GM12874 (cell line): ENCODE data around the gene PKP2.

Experiments
- CTCF ChIP-seq: IDR thresholded peaks from 2 replicates; pipeline ENCODE4 v1.5.1; 2011; ENCODE audit warnings: low read depth, mild to moderate bottlenecking, control low read depth, low read length, moderate library complexity; ENCODE audit not compliant: insufficient read depth

Gene PKP2

GRCh38 chr12:32821710-32822109 is 74.9 kb downstream of the PKP2 start:
- no peak for TF ChIP-seq CTCF

- TF ChIP-seq CTCF: no peak
Measured at GRCh38 chr12:32821293-32821692, 75.3 kb downstream of the PKP2 start.

- no peak for TF ChIP-seq CTCF
Measured at GRCh38 chr12:32820376-32820931, 76.1 kb downstream of the PKP2 start.

- TF ChIP-seq CTCF: no peak
Measured at GRCh38 chr12:32819424-32819823, 77.2 kb downstream of the PKP2 start.

- no peak for TF ChIP-seq CTCF
Measured at GRCh38 chr12:32811686-32812392, 84.7 kb downstream of the PKP2 start.

GRCh38 chr12:32809846-32810245 is 86.7 kb downstream of the PKP2 start:
- no peak for TF ChIP-seq CTCF

- TF ChIP-seq CTCF: no peak
Measured at GRCh38 chr12:32809196-32809595, 87.4 kb downstream of the PKP2 start.
